NCI-H510A (cell line): ENCODE results near the gene MEIOC.
"Not testable (repeated sequence)": the region's sequence is repeated elsewhere in the genome, so short reads cannot be mapped to it uniquely, and the experiment has no call there.

Source experiments
- DNase-seq: peaks from one replicate; lab custom pipeline; 2025; lab: John Stamatoyannopoulos, UW

MEIOC gene

DNA sequence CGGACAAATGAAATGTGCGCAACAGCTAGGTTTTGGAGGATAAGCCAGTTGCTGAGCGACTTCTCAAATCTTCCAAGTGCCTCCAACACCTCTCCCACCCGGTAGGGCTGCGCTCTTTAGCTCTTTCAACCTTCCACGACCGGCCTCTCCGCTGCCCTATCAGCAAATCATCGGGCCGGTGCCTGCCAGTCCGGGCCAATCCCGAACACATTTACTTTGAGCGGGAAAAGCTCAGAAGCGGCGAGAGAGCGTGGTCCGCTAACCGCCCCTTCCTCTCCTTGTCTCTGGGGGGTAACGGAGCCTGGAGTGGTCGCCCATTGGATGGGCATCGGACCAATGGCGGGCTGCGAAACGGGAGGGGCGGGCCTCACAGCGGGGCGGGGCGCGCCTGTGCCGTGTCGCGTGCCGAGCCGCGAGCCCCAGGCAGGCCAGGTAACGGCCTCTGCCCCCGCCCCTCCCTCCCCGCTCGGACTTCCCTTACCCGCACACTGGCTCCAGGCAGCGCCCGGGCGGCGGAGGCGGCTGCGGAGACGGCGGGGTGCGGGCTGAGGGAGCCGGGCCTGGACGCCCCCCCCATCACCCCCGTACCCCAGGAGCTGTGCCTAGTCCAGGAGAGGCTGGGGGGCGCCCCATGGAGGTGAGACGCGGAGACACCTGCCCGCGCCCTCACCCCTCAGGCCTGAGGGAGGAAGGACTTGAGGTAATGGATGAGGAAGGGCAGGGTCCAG is at the start of gene MEIOC:
Gene MEIOC, plus strand, starts transcription at position 486 of the 728 bp plus-strand sequence. Its CDS starts 146 bp downstream, at position 632.
- DNase-seq: peak; percentile 78

- no peak for DNase-seq
These were observed 49.6 kb upstream of the MEIOC start for GRCh38 chr17:44606658-44607057.

GRCh38 chr17:44607836-44608690 is 48.2 kb upstream of the MEIOC start:
- DNase-seq: no peak

DNA sequence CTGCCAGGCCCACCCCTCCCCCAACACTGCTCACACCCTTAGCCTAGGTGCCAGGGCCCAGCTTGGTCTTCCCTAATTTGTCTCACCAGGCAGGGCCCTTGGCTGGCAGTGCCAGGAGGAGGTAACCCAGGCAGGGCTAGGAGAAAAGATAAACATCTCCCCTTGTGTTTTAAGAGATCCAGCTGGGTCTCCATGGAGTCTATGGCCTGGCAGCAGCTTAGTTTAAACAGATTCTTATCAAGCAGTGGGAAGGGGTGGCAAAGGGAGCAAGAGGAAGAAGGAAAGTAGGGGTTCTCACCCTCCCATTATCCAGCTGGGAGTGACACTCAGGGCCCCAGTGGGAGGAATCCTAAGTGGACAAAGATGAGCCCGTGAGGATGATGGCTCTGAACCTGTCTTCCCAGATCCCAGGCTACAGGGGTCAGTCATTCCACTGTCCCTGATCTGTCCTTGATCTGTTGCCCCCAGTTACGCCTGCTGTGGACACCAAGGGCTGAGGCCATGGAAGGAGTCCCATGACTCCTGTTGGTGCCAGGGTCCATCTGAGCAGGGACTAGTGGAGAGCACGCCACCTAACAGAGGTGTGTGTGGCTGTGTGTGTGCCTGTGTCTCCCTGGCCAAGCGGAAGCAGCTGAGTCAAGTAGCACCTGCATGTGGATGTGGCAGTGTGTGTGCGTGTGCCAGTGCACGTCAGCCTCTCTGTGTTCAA is 47.4 kb upstream of the MEIOC start:
- DNase-seq: peak; percentile 55

- no peak for DNase-seq
These were observed 45.9 kb upstream of the MEIOC start for GRCh38 chr17:44610331-44610730.

- DNase-seq: no peak
These were observed 45.4 kb upstream of the MEIOC start for GRCh38 chr17:44610871-44611270.

- no peak for DNase-seq
These were observed 41.4 kb upstream of the MEIOC start for GRCh38 chr17:44614862-44615261.

DNA sequence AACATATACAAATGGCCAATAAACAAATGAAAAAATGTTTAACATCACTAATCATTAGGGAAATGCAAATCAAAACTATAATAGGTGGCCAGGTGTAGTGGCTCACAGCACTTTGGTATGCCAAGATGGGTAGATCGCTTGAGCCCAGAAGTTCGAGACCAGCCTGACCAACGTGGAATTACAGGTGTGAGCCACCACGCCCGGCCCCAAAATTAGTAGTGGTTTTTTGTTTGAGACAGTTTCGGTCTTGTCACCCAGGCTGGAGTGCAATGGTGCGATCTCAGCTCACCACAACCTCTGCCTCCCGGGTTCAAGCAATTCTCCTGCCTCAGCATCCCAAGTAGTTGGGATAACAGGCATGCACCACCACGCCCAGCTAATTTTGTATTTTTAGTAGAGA is 37.6 kb upstream of the MEIOC start:
- not testable (repeated sequence) for DNase-seq

GRCh38 chr17:44623070-44623725 is 33.1 kb upstream of the MEIOC start:
- DNase-seq: no peak

GRCh38 chr17:44627513-44628242 is 28.6 kb upstream of the MEIOC start:
- no peak for DNase-seq

- DNase-seq: peak; percentile 78
These were observed 27.8 kb upstream of the MEIOC start for GRCh38 chr17:44628243-44629188.

- no peak for DNase-seq
These were observed 27.0 kb upstream of the MEIOC start for GRCh38 chr17:44629314-44629713.

- no peak for DNase-seq
These were observed 25.6 kb upstream of the MEIOC start for GRCh38 chr17:44630703-44631102.

DNA sequence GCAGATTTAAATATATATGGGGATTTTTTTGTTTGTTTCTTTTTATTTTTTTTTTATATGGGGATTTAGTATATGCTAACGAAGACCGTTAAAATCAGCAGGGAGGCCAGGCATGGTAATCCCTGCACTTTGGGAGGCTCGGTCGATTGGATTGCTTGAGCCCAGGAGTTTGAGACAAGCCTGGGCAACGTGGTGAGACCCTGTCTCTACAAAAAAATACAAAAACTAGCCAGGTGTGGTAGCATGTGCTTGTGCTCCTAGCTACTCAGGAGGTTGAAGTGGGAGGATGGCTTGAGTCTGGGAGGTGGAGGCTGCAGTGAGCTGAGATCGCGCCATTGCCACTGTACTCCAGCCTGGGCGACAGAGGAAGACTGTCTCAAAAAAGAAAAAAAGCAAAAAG is 22.3 kb upstream of the MEIOC start:
- DNase-seq: no peak

GRCh38 chr17:44634401-44634800 is 21.9 kb upstream of the MEIOC start:
- DNase-seq: not testable (repeated sequence)

DNA sequence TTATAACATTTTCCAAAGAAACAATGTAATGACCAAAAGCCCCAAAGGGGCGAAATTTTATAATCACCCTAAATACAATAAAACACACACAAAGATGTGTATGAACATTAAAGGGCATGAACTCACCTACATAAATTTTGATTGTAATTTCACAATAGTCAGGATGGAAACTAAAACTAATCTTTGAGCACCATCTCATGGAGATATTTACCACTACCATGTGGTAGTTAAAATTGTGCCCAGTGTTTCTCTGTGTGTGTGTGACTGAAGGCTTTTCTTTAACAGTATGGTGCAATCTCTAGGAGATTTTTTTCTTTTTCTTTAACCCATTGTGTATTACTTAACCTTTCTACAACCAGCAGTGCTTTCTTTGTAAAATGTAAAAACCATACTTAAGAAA is 19.7 kb upstream of the MEIOC start:
- DNase-seq: no peak

GRCh38 chr17:44637066-44637465 is 19.2 kb upstream of the MEIOC start:
- DNase-seq: no peak

DNA sequence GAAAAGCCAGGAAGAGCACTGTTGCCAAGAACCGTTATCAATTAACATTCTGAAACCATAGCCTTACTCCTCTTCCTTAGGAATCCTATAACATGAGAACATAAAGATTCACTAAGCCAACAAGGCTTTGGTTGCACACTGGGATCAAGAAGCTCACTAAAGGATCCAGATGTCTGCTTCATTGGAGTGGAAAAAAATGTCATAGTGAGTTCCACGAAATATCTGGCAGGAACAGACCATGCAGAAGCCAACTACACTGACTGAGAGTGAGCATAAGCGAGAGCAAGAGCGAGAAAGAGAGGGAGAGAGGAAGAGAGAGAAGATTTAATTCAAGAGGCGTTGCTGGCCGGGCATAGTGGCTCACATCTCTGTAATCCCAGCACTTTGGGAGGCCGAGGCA is 13.4 kb upstream of the MEIOC start:
- no peak for DNase-seq

GRCh38 chr17:44645341-44645740 is 10.9 kb upstream of the MEIOC start:
- DNase-seq: no peak

DNA sequence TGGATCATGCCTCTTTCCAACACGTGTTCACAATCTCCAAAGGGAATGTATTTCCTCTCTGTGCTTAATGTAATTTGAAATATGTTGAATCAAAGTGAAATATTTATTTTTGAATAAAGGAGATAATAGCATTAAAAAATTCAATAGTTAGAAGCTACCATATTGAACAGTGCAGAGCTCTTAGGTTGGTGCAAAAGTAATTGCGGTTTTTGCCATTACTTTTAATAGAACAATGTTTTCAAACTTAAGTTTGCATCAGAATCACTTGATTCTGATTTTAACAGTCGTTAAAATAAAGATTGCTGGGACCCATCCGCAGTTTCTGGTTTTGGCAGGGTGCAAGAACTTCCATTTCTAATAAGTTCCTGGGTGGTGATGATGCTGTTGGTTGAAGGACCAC is 10.0 kb upstream of the MEIOC start:
- DNase-seq: no peak
